Effector CD8-positive, alpha-beta T cell (primary cell): ENCODE data around the gene AVP.
"Not testable (repeated sequence)": the region's sequence is repeated elsewhere in the genome, so short reads cannot be mapped to it uniquely, and the experiment has no call there.

ENCODE experiments used
- DNase-seq: peaks from one replicate; lab custom pipeline; 2025; lab: John Stamatoyannopoulos, UW

AVP gene

GRCh38 chr20:3082955-3083952 is 1.3 kb downstream of the AVP start:
- no peak for DNase-seq

- DNase-seq, result no peak
Observed at GRCh38 chr20:3082306-3082951, 2.1 kb downstream of the AVP start.

GRCh38 chr20:3081641-3082040 is 2.9 kb downstream of the AVP start:
- DNase-seq, result no peak

GRCh38 chr20:3080939-3081388 is 3.6 kb downstream of the AVP start:
- DNase-seq, result no peak

GRCh38 chr20:3077618-3078134 is 6.8 kb downstream of the AVP start:
- DNase-seq, result no peak

GRCh38 chr20:3075315-3075714 is 9.2 kb downstream of the AVP start:
- DNase-seq, result not testable (repeated sequence)

GRCh38 chr20:3074812-3075211 is 9.7 kb downstream of the AVP start:
- no peak for DNase-seq

- not testable (repeated sequence) for DNase-seq
Observed at GRCh38 chr20:3073251-3073643, 11.3 kb downstream of the AVP start.

GRCh38 chr20:3072530-3073250 is 11.8 kb downstream of the AVP start:
- no peak for DNase-seq

- peak; percentile 52 for DNase-seq
Observed at GRCh38 chr20:3071610-3072529, 12.7 kb downstream of the AVP start, which contains the start of gene OXT. TSS of gene OXT (plus strand) at chr20:3071620. CDS start at chr20:3071656, 36 bp downstream.

- DNase-seq, result no peak
Observed at GRCh38 chr20:3071266-3071609, 13.3 kb downstream of the AVP start.

GRCh38 chr20:3070725-3071124 is 13.8 kb downstream of the AVP start:
- no peak for DNase-seq

- no peak for DNase-seq
Observed at GRCh38 chr20:3068986-3069900, 15.3 kb downstream of the AVP start.

GRCh38 chr20:3068075-3068474 is 16.4 kb downstream of the AVP start:
- DNase-seq, result no peak

GRCh38 chr20:3067139-3068014 is 17.1 kb downstream of the AVP start:
- no peak for DNase-seq

- DNase-seq, result not testable (repeated sequence)
Observed at GRCh38 chr20:3064119-3064518, 20.4 kb downstream of the AVP start.

- DNase-seq, result no peak
Observed at GRCh38 chr20:3059489-3059888, 25.0 kb downstream of the AVP start.

GRCh38 chr20:3051385-3052019 is 33.0 kb downstream of the AVP start:
- no peak for DNase-seq
